ENCODE measurements around the gene PLAAT2.
"Not testable (repeated sequence)": the region's sequence is repeated elsewhere in the genome, so short reads cannot be mapped to it uniquely, and the experiment has no call there.

- TF ChIP-seq CTCF, POLR2A (IDR thresholded peaks at IDR 0.05): not testable (repeated sequence)
Measured at GRCh38 chr11:63542506-63542905, 20.7 kb downstream of the PLAAT2 start.
